GM12891 (cell line): Measurements from ENCODE around the gene CNNM2.

ENCODE experiments used
- PAX5 ChIP-seq: IDR thresholded peaks from 2 replicates; pipeline ENCODE4 v1.6.1; 2011; ENCODE audit warnings: low read length, moderate library complexity, mild to moderate bottlenecking; ENCODE audit not compliant: insufficient read depth, severe bottlenecking
- POLR2A ChIP-seq: IDR thresholded peaks from 2 replicates; pipeline ENCODE4 v1.6.1; 2011; ENCODE audit warnings: low read depth, low read length, control low read depth
- POLR2AphosphoS5 ChIP-seq: IDR thresholded peaks from 2 replicates; pipeline ENCODE4 v1.6.1; 2011; ENCODE audit warnings: low read depth, low read length, control low read depth
- POU2F2 ChIP-seq: IDR thresholded peaks from 2 replicates; pipeline ENCODE4 v1.6.1; 2011; ENCODE audit warnings: low read depth, mild to moderate bottlenecking, control low read depth, low read length, moderate library complexity
- SPI1 ChIP-seq: IDR thresholded peaks from 2 replicates; pipeline ENCODE4 v1.6.1; 2011; ENCODE audit warnings: low read depth, low read length, control low read depth
- TAF1 ChIP-seq: IDR thresholded peaks from 2 replicates; pipeline ENCODE4 v1.6.1; 2011; ENCODE audit warnings: low read depth, low read length, control low read depth

GRCh38 chr10:102900006-102900405 is 18.1 kb upstream of the CNNM2 start:
- no peak for TF ChIP-seq POLR2A
- TF ChIP-seq PAX5, result no peak
- TF ChIP-seq TAF1, result no peak
- TF ChIP-seq POLR2AphosphoS5, result no peak
- TF ChIP-seq SPI1, result no peak
- no peak for TF ChIP-seq POU2F2
